ENCODE data around the gene ADAMTSL3.

ADAMTSL3 gene

DNA sequence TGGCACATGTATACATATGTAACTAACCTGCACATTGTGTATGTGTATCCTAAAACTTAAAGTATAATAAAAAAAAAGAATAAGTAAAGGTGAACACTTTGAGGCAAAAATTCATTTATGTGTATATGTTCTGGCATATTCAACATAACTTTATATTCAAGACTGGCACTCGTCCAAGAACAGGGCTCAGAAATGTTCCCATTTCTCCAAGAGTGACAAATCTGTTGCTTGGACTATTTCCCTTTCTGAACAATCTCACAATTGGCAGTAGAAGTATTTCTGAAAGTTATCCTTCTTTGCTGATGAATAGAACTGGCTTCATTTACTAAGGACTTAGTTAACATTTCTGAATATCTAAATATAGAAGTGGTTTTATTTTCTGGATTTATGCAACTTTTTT is 212.8 kb downstream of the ADAMTSL3 start:
- H3K4me3 ChIP-seq (ENCODE audit: low read length) = no peak overlapping the region
- no peaks in the 10 kb centered on the region for H3K36me3 ChIP-seq (ENCODE audit: insufficient read depth, low read length)
- H3K27me3 ChIP-seq (ENCODE audit: control insufficient read depth, insufficient read depth, low read length) = no peaks in the 10 kb centered on the region
- no peak overlapping the region for H3K4me2 ChIP-seq (ENCODE audit: low read length)
- H3K4me1 ChIP-seq (ENCODE audit: control insufficient read depth, insufficient read depth, low read length) = peaks cover 13% of the 10 kb centered on the region
- H3K9ac ChIP-seq (ENCODE audit: low read depth, low read length) = no peak overlapping the region
- H3K9me3 ChIP-seq (replicated peaks; ENCODE audit: low read length) = no peaks in the 10 kb centered on the region

DNA sequence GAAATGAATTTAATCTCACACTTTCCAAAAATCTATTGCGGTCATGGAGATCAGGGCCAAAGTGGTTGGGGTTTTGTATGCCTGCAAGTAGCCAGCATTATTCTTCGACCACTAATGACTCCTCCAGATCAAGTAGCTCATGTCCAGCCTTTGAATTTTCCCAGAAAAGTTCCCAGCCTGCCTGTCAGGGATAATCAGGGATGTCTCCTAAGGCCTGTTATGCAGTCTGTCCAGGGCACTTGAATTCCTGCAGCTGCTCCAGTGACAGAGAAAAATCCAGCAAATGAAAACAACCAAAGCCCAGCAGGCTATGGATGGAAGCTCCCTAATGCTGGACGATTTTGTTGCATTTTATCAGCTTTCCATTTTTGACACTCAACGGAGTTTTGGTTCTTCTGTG is 215.4 kb downstream of the ADAMTSL3 start:
- Histone ChIP-seq H3K9ac (ENCODE audit: low read depth, low read length) (no peak overlapping the region), H3K27me3 (ENCODE audit: control insufficient read depth, insufficient read depth, low read length) (no peaks in the 10 kb centered on the region), H3K4me2 (ENCODE audit: low read length) (no peak overlapping the region), H3K4me1 (ENCODE audit: control insufficient read depth, insufficient read depth, low read length) (peaks cover 28% of the 10 kb centered on the region), H3K9me3 (replicated peaks; ENCODE audit: low read length) (no peaks in the 10 kb centered on the region), H3K4me3 (ENCODE audit: low read length) (no peak overlapping the region), H3K36me3 (ENCODE audit: insufficient read depth, low read length) (no peaks in the 10 kb centered on the region)

DNA sequence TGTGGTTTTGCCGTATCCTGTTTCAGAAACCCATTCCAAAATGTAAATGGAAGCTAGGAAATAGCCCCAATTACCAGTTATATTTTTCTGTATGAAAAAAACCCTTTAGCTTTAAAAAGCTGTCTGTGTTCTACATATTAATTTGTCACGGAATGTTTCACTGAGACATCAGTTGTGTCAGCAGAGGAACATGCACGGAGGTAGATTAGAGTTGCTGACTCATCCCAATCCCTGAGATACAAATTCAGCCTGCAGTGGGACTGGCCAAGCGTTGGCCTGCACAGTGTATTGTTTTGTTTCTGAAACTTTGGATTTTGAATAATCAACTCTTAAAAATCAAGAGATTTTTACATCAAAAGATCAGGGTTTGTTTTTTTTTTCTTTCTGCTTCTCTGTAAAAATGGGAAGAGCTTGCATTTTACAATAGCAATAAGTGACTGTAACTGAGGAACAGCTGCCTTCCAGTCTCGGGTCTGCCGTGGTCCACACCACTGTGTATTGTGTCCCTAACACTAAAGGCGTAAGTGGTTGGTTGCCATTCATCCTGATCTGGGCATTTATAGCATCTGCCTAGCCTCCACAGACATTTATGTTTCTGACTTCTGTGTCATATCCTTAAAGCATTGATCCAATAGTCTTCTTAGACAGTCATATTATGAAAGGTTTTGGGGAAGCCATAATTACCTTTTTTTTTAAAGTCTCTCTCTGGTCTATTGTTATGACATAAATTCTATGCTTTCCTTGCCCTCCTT is 218.1 kb downstream of the ADAMTSL3 start:
- Histone ChIP-seq H3K4me3 (ENCODE audit: low read length) (no peak overlapping the region), H3K9ac (ENCODE audit: low read depth, low read length) (peak overlapping the region; percentile 10)

DNA sequence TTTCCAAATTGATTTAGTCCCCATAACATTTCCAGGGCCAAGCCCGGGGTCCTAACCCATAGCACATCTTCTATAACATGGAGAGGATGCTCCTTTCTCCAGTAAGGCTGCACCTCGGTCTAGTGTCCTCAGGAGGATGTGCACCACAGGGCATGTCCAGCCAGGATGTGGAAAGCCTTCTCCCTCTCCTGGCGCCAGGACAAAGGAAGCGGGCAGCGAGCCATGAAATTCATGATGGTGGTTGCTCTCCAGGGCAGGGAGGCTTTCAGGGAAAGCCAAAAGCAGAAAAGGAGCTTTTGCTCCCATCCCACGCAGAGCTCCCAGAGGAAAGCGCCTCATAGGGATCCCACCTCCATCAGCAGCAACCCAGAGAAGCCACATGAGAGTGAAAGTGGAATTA is 220.0 kb downstream of the ADAMTSL3 start:
- Histone ChIP-seq H3K9ac (ENCODE audit: low read depth, low read length) (no peak overlapping the region), H3K36me3 (ENCODE audit: insufficient read depth, low read length) (no peaks in the 10 kb centered on the region), H3K9me3 (replicated peaks; ENCODE audit: low read length) (no peaks in the 10 kb centered on the region), H3K27me3 (ENCODE audit: control insufficient read depth, insufficient read depth, low read length) (no peaks in the 10 kb centered on the region), H3K4me1 (ENCODE audit: control insufficient read depth, insufficient read depth, low read length) (peaks cover 31% of the 10 kb centered on the region), H3K4me3 (ENCODE audit: low read length) (no peak overlapping the region), H3K4me2 (ENCODE audit: low read length) (peak overlapping the region; percentile 59)

More for the DNA sequence above, 218.1 kb downstream of the ADAMTSL3 start:
- Histone ChIP-seq H3K36me3 (ENCODE audit: insufficient read depth, low read length) (no peaks in the 10 kb centered on the region), H3K4me1 (ENCODE audit: control insufficient read depth, insufficient read depth, low read length) (peaks cover 31% of the 10 kb centered on the region), H3K27me3 (ENCODE audit: control insufficient read depth, insufficient read depth, low read length) (no peaks in the 10 kb centered on the region), H3K4me2 (ENCODE audit: low read length) (peak overlapping the region; percentile 47), H3K9me3 (replicated peaks; ENCODE audit: low read length) (no peaks in the 10 kb centered on the region)

DNA sequence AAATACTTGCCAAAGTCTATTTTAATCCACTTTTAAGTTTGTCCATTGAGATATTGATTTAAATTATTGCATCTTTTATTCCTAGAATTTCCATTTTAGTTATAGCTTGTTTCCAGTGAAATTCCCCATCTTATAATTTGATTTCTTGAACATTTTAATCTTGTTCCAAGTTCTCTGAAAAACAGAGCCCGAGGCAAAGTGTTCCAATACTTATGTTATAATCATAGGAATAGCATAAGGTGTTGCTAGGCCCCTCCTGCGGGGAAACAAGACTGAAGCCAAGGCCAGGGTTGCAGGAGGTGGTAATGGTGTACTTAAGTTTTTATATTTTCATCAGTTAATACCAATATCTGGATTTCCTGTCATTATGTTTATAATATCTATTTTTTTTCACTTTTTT is 226.6 kb downstream of the ADAMTSL3 start:
- Histone ChIP-seq H3K9me3 (replicated peaks; ENCODE audit: low read length) (no peaks in the 10 kb centered on the region), H3K36me3 (ENCODE audit: insufficient read depth, low read length) (no peaks in the 10 kb centered on the region), H3K4me1 (ENCODE audit: control insufficient read depth, insufficient read depth, low read length) (no peaks in the 10 kb centered on the region), H3K4me3 (ENCODE audit: low read length) (no peak overlapping the region), H3K4me2 (ENCODE audit: low read length) (no peak overlapping the region), H3K9ac (ENCODE audit: low read depth, low read length) (no peak overlapping the region), H3K27me3 (ENCODE audit: control insufficient read depth, insufficient read depth, low read length) (no peaks in the 10 kb centered on the region)

DNA sequence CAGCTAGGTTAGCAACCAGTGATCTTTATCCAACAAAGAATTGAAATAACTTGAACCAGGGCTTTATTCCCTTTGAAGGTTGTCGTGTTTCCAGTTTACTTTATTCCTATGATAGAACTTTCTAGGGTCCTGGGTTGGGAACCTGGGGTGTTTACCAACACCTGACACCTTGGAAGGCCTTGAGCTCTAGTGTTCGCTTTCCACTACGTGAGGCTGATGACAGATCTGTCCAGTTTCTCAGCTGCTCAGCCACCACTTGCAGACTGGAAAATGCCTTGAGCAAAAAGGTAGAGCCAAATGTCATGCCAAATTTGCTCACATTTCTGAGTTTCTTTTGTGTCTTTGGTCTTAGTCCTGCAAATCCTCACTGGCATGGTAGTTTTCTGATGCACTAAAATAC is 227.2 kb downstream of the ADAMTSL3 start:
- Histone ChIP-seq H3K27me3 (ENCODE audit: control insufficient read depth, insufficient read depth, low read length) (no peaks in the 10 kb centered on the region), H3K4me1 (ENCODE audit: control insufficient read depth, insufficient read depth, low read length) (no peaks in the 10 kb centered on the region), H3K36me3 (ENCODE audit: insufficient read depth, low read length) (no peaks in the 10 kb centered on the region), H3K9ac (ENCODE audit: low read depth, low read length) (no peak overlapping the region), H3K4me2 (ENCODE audit: low read length) (no peak overlapping the region), H3K9me3 (replicated peaks; ENCODE audit: low read length) (no peaks in the 10 kb centered on the region), H3K4me3 (ENCODE audit: low read length) (no peak overlapping the region)

DNA sequence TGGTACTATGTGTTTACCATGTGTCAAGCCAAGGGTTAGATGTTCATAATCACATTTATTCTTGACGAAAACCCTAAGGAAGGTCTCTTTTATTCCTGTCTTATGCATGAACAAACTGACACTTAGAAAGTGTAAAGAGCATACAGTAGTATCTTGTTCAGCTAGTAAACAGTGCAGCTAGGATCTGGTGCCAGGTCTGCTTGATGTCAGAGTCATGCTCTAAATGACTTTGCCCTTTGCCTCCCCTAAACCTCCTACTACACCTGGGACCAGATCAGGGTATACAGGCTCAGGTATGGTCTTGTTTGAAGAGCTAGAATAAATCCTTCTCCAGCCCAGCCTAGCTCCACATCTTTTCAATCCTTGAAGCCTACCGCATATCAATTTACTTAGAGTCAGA is 232.4 kb downstream of the ADAMTSL3 start:
- no peak overlapping the region for H3K4me2 ChIP-seq (ENCODE audit: low read length)
- H3K4me1 ChIP-seq (ENCODE audit: control insufficient read depth, insufficient read depth, low read length) = no peaks in the 10 kb centered on the region
- no peaks in the 10 kb centered on the region for H3K36me3 ChIP-seq (ENCODE audit: insufficient read depth, low read length)
- H3K4me3 ChIP-seq (ENCODE audit: low read length) = no peak overlapping the region
- no peaks in the 10 kb centered on the region for H3K9me3 ChIP-seq (replicated peaks; ENCODE audit: low read length)
- no peaks in the 10 kb centered on the region for H3K27me3 ChIP-seq (ENCODE audit: control insufficient read depth, insufficient read depth, low read length)
- H3K9ac ChIP-seq (ENCODE audit: low read depth, low read length) = no peak overlapping the region

DNA sequence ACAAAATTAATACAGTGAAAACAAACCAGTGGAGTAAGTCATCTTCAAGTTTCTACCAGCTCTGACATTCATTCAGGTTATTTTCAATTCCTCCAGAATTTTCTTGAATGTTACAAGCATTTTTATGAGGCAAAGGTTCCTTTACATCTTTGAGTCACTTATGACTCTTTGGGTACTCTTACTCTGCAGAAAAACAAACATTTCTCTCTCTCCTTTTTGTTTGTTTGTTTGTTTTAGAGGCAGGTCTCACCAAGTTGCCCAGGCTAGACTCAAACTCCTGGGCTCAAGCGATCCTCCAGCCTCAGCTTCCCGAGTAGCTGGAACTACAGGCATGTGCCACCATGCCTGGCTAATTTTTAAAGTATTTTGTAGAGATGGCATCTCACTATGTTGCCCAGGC is 233.5 kb downstream of the ADAMTSL3 start:
- H3K4me1 ChIP-seq (ENCODE audit: control insufficient read depth, insufficient read depth, low read length) = no peaks in the 10 kb centered on the region
- H3K36me3 ChIP-seq (ENCODE audit: insufficient read depth, low read length) = no peaks in the 10 kb centered on the region
- H3K9ac ChIP-seq (ENCODE audit: low read depth, low read length) = no peak overlapping the region
- H3K9me3 ChIP-seq (replicated peaks; ENCODE audit: low read length) = no peaks in the 10 kb centered on the region
- H3K27me3 ChIP-seq (ENCODE audit: control insufficient read depth, insufficient read depth, low read length) = no peaks in the 10 kb centered on the region
- H3K4me2 ChIP-seq (ENCODE audit: low read length) = no peak overlapping the region
- no peak overlapping the region for H3K4me3 ChIP-seq (ENCODE audit: low read length)

DNA sequence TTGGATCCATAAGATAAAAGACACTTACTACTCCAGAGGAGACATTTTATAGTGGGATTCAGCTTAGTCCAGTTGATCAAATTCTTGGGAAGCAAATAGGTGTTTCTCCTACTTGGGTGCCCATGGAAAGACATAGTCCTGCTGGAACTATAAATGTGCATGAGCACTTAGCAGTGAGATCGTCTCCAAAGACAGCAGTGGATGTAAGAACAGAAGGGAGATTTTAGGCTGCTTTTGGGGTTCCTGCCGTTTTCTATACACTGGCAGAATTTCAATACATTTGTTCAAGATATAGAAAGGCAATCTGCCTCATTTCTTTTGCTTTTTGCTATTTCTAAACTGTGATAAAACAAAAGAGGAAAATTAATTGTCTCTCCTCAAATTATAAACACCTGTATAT is 234.0 kb downstream of the ADAMTSL3 start:
- no peaks in the 10 kb centered on the region for H3K27me3 ChIP-seq (ENCODE audit: control insufficient read depth, insufficient read depth, low read length)
- no peak overlapping the region for H3K4me2 ChIP-seq (ENCODE audit: low read length)
- H3K4me1 ChIP-seq (ENCODE audit: control insufficient read depth, insufficient read depth, low read length) = no peaks in the 10 kb centered on the region
- no peak overlapping the region for H3K4me3 ChIP-seq (ENCODE audit: low read length)
- no peak overlapping the region for H3K9ac ChIP-seq (ENCODE audit: low read depth, low read length)
- no peaks in the 10 kb centered on the region for H3K9me3 ChIP-seq (replicated peaks; ENCODE audit: low read length)
- no peaks in the 10 kb centered on the region for H3K36me3 ChIP-seq (ENCODE audit: insufficient read depth, low read length)

DNA sequence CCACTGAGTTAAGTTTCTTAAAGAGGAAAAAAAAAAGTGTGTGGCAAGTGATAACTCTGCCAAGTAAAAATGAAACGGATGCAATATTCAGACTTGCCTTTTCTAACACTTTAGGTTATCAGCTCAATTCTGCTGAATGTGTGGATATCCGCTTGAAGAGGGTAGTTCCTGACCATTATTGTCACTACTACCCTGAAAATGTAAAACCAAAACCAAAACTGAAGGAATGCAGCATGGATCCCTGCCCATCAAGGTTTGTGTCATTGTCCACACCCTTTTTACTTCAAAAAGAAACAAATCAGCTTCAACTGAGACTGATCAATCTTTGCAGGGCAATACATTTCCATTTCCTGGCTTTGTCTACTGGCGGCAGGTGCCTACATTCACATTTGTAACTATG is 236.1 kb downstream of the ADAMTSL3 start:
- H3K9ac ChIP-seq (ENCODE audit: low read depth, low read length) = no peak overlapping the region

DNA sequence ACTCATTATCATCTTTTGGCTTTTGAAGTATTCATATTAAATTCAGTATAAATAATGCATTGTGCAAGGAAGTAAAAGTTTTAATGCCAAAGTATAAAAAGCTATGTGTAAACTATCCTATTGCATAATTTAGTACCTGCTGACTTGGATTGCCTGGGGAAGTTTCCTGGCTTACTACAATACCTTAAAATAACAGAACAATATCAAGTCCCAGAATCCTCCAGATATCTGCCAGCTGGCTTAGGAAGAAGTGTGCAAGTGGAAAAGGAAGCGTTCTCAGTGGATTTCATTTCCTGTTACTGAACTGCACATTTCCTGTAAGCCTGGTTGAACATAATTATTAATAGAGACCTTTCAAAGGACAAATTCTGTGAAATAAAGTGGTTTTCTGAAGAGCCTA is 236.7 kb downstream of the ADAMTSL3 start:
- Histone ChIP-seq H3K9me3 (replicated peaks; ENCODE audit: low read length) (no peaks in the 10 kb centered on the region), H3K9ac (ENCODE audit: low read depth, low read length) (no peak overlapping the region), H3K27me3 (ENCODE audit: control insufficient read depth, insufficient read depth, low read length) (no peaks in the 10 kb centered on the region), H3K4me1 (ENCODE audit: control insufficient read depth, insufficient read depth, low read length) (no peaks in the 10 kb centered on the region), H3K4me2 (ENCODE audit: low read length) (no peak overlapping the region), H3K36me3 (ENCODE audit: insufficient read depth, low read length) (no peaks in the 10 kb centered on the region), H3K4me3 (ENCODE audit: low read length) (no peak overlapping the region)

More for the DNA sequence above, 236.1 kb downstream of the ADAMTSL3 start:
- H3K4me2 ChIP-seq (ENCODE audit: low read length) = no peak overlapping the region
- no peaks in the 10 kb centered on the region for H3K4me1 ChIP-seq (ENCODE audit: control insufficient read depth, insufficient read depth, low read length)
- H3K27me3 ChIP-seq (ENCODE audit: control insufficient read depth, insufficient read depth, low read length) = no peaks in the 10 kb centered on the region
- no peaks in the 10 kb centered on the region for H3K36me3 ChIP-seq (ENCODE audit: insufficient read depth, low read length)
- no peaks in the 10 kb centered on the region for H3K9me3 ChIP-seq (replicated peaks; ENCODE audit: low read length)
- H3K4me3 ChIP-seq (ENCODE audit: low read length) = no peak overlapping the region

DNA sequence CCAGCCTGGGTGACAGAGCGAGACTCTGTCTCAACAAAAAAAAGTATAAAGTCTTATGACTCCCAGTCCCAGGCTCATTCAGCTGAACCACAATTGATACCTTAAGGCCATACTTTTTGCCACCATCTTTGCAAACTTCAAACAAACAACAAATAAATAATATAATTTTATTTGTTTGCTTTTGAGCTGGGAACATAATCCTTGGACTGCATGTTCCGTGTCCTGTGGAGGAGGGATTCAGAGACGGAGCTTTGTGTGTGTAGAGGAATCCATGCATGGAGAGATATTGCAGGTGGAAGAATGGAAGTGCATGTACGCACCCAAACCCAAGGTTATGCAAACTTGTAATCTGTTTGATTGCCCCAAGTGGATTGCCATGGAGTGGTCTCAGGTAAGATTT is 238.6 kb downstream of the ADAMTSL3 start:
- H3K9ac ChIP-seq (ENCODE audit: low read depth, low read length) = no peak overlapping the region
- no peak overlapping the region for H3K4me3 ChIP-seq (ENCODE audit: low read length)
- no peaks in the 10 kb centered on the region for H3K4me1 ChIP-seq (ENCODE audit: control insufficient read depth, insufficient read depth, low read length)
- H3K27me3 ChIP-seq (ENCODE audit: control insufficient read depth, insufficient read depth, low read length) = no peaks in the 10 kb centered on the region
- H3K36me3 ChIP-seq (ENCODE audit: insufficient read depth, low read length) = no peaks in the 10 kb centered on the region
- no peaks in the 10 kb centered on the region for H3K9me3 ChIP-seq (replicated peaks; ENCODE audit: low read length)
- H3K4me2 ChIP-seq (ENCODE audit: low read length) = no peak overlapping the region

Data from skeletal muscle satellite cell (primary cell).